Stomach (tissue), 4 donors: Measurements from ENCODE around the gene BEST2.

Experiments
- CTCF ChIP-seq, 7 experiments: fragments of 450-650 bp in 4 of 7; fragments of 200-600 bp in 3 of 7; sonication (generic) in 3 of 7; IDR thresholded peaks; one replicate each; pipeline ENCODE4 v1.5.1; 2016 to 2019; ENCODE audit warnings: antibody characterized with exemption in 7 of 7, control low read depth in 2 of 7, mild to moderate bottlenecking in 1 of 7
- POLR2A ChIP-seq, 4 donors: fragments of 450-650 bp; IDR thresholded peaks; one replicate each; pipeline ENCODE4 v1.6.1; 2016; ENCODE audit warnings: antibody characterized with exemption in 4 of 4, control low read depth in 2 of 4, mild to moderate bottlenecking in 1 of 4, moderate library complexity in 1 of 4
- POLR2AphosphoS5 ChIP-seq, 3 donors: sonication (generic); formaldehyde crosslinking; IDR thresholded peaks; one replicate each; pipeline ENCODE4 v1.6.1; 2016; ENCODE audit warnings: antibody characterized with exemption in 3 of 3

DNA sequence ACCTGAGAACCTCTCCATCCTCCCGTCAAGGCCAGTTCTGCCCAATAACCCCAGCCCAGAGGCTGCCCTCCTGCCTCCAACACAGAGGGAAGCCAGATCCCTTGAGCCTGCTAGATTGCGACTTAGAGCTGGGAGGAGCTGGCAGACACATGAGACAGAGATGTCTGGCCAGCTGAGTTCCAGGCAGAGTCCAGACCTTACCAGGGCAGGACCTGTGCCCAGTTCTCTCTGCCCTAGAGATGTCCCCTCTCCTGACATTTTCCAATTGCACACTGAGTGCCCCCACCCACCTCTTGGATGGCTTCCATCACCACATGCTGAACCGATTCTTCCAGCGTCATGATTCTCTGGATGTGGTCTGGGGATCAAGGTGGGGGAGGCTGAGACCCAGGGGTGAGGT, 20.7 kb downstream of the BEST2 start:
- TF ChIP-seq CTCF (IDR thresholded peaks at IDR 0.05) (no peak), POLR2A (IDR thresholded peaks at IDR 0.05) (no peak), POLR2AphosphoS5 (IDR thresholded peaks at IDR 0.05) (no peak)
